Embryonic facial prominence (tissue), 1 donor: ENCODE data around the gene BCL2L12.
"Not testable (repeated sequence)": the region's sequence is repeated elsewhere in the genome, so short reads cannot be mapped to it uniquely, and the experiment has no call there.

Source experiments
- DNase-seq: peaks from one replicate; pipeline ENCODE4 v3.0.0-alpha.2; 2016; ENCODE audit errors: extremely low spot score

BCL2L12 gene

GRCh38 chr19:49712397-49712859 lies 46.7 kb downstream of the BCL2L12 start:
- no peak for DNase-seq

- no peak for DNase-seq
Measured at GRCh38 chr19:49713236-49713845, 47.6 kb downstream of the BCL2L12 start.

GRCh38 chr19:49716154-49716553 lies 50.4 kb downstream of the BCL2L12 start:
- DNase-seq, result no peak

GRCh38 chr19:49718511-49718910 lies 52.8 kb downstream of the BCL2L12 start:
- DNase-seq, result no peak

- no peak for DNase-seq
Measured at GRCh38 chr19:49718991-49719390, 53.3 kb downstream of the BCL2L12 start.

GRCh38 chr19:49719420-49719819 lies 53.7 kb downstream of the BCL2L12 start:
- DNase-seq, result not testable (repeated sequence)
